HEK293 (cell line): ENCODE measurements around the gene CATSPERZ.
A peak's percentile ranks its signal among the peaks of the same experiment; 100 is the strongest.

Experiments used
- CTCF ChIA-PET: fragments of 350-600 bp; formaldehyde crosslinking; extraction: SDS; loops from one replicate; lab custom pipeline; 2021; ENCODE audit warnings: antibody characterized with exemption; lab: Yijun Ruan, JAX
- POLR2A ChIA-PET: fragments of 300-600 bp; formaldehyde crosslinking; extraction: SDS; loops from one replicate; lab custom pipeline; 2020; ENCODE audit warnings: antibody characterized with exemption, inconsistent platforms; lab: Yijun Ruan, JAX
- H3K27ac ChIP-seq: fragments of 200-500 bp; sonication (Bioruptor generic); 2 replicates; pipeline ENCODE4 v1.5.1; 2014; ENCODE audit warnings: low read depth, low read length, control low read depth, inconsistent platforms; ENCODE audit errors: extremely low read depth
- H3K36me3 ChIP-seq, 2 experiments: fragments of 200-500 bp in 1 of 2; sonication (Bioruptor generic) in 1 of 2; 1 replicate in 1 of 2; 2 replicates in 1 of 2; pipeline ENCODE4 v1.5.1; 2014 to 2017; ENCODE audit warnings: inconsistent platforms in 2 of 2, low read length in 2 of 2; ENCODE audit not compliant: control insufficient read depth in 2 of 2, insufficient read depth in 1 of 2
- H3K4me1 ChIP-seq: fragments of 200-500 bp; sonication (Bioruptor generic); 2 replicates; pipeline ENCODE4 v1.5.1; 2014; ENCODE audit warnings: mild to moderate bottlenecking, low read length, inconsistent platforms; ENCODE audit not compliant: control insufficient read depth, insufficient read depth
- H3K4me3 ChIP-seq: 2 replicates; pipeline ENCODE4 v1.5.1; 2011; ENCODE audit warnings: low read depth, mild to moderate bottlenecking, control low read depth, low read length, moderate library complexity
- H3K9me3 ChIP-seq: fragments of 200-500 bp; sonication (Bioruptor generic); 2 replicates; pipeline ENCODE4 v1.5.1; 2014; ENCODE audit warnings: low read depth, low read length, inconsistent platforms; ENCODE audit not compliant: control insufficient read depth, insufficient read depth
- GLIS1 ChIP-seq: fragments of 450-650 bp; formaldehyde crosslinking; IDR thresholded peaks from 2 replicates; pipeline ENCODE4 v1.5.1; 2016; ENCODE audit warnings: missing biosample characterization, missing genetic modification characterization
- KLF1 ChIP-seq: fragments of 450-650 bp; formaldehyde crosslinking; IDR thresholded peaks from 2 replicates; pipeline ENCODE4 v1.5.1; 2016; ENCODE audit warnings: missing biosample characterization, missing genetic modification characterization
- KLF16 ChIP-seq: fragments of 450-650 bp; formaldehyde crosslinking; IDR thresholded peaks from 2 replicates; pipeline ENCODE4 v1.5.1; 2017; ENCODE audit warnings: missing biosample characterization, missing genetic modification characterization
- KLF17 ChIP-seq: fragments of 450-650 bp; formaldehyde crosslinking; IDR thresholded peaks from 2 replicates; pipeline ENCODE4 v1.5.1; 2016; ENCODE audit warnings: missing biosample characterization, missing genetic modification characterization
- SP2 ChIP-seq: fragments of 450-650 bp; formaldehyde crosslinking; IDR thresholded peaks from 2 replicates; pipeline ENCODE4 v1.5.1; 2016; ENCODE audit warnings: missing biosample characterization, missing genetic modification characterization
- ZBTB20 ChIP-seq: fragments of 450-650 bp; formaldehyde crosslinking; IDR thresholded peaks from 2 replicates; pipeline ENCODE4 v1.5.1; 2016; ENCODE audit warnings: missing biosample characterization, missing genetic modification characterization
- ZFHX2 ChIP-seq: fragments of 450-650 bp; formaldehyde crosslinking; conservative IDR thresholded peaks from 2 replicates; pipeline ENCODE4 v1.5.1; 2016; ENCODE audit warnings: missing biosample characterization, missing genetic modification characterization
- ZIC2 ChIP-seq: fragments of 450-650 bp; formaldehyde crosslinking; IDR thresholded peaks from 2 replicates; pipeline ENCODE4 v1.5.1; 2016; ENCODE audit warnings: missing biosample characterization, missing genetic modification characterization
- ZNF148 ChIP-seq: fragments of 450-650 bp; formaldehyde crosslinking; IDR thresholded peaks from 2 replicates; pipeline ENCODE4 v1.5.0; 2017; ENCODE audit warnings: missing biosample characterization, missing genetic modification characterization, borderline replicate concordance
- ZNF398 ChIP-seq: fragments of 450-650 bp; formaldehyde crosslinking; IDR thresholded peaks from 2 replicates; pipeline ENCODE4 v1.5.1; 2017; ENCODE audit warnings: missing biosample characterization, missing genetic modification characterization
- ZNF449 ChIP-seq: fragments of 450-650 bp; formaldehyde crosslinking; IDR thresholded peaks from 2 replicates; pipeline ENCODE4 v1.5.1; 2017; ENCODE audit warnings: missing biosample characterization, mild to moderate bottlenecking, missing genetic modification characterization, moderate library complexity
- ZNF654 ChIP-seq: fragments of 450-650 bp; formaldehyde crosslinking; IDR thresholded peaks from 2 replicates; pipeline ENCODE4 v1.5.1; 2016; ENCODE audit warnings: low read depth, missing biosample characterization, missing genetic modification characterization
- ZNF664 ChIP-seq: fragments of 450-650 bp; formaldehyde crosslinking; IDR thresholded peaks from 2 replicates; pipeline ENCODE4 v1.5.1; 2016; ENCODE audit warnings: missing biosample characterization, missing genetic modification characterization
- ZNF704 ChIP-seq: fragments of 450-650 bp; formaldehyde crosslinking; IDR thresholded peaks from 2 replicates; pipeline ENCODE4 v1.5.1; 2016; ENCODE audit warnings: missing biosample characterization, missing genetic modification characterization
- ZNF768 ChIP-seq: fragments of 450-650 bp; formaldehyde crosslinking; IDR thresholded peaks from 2 replicates; pipeline ENCODE4 v1.5.1; 2018; ENCODE audit warnings: missing biosample characterization, mild to moderate bottlenecking, missing genetic modification characterization
- ZSCAN4 ChIP-seq: fragments of 450-650 bp; formaldehyde crosslinking; IDR thresholded peaks from 2 replicates; pipeline ENCODE4 v1.5.1; 2017; ENCODE audit warnings: missing biosample characterization, missing genetic modification characterization

The CATSPERZ gene

GRCh38 chr11:64312947-64313346 is 12.8 kb downstream of the CATSPERZ start:
- CTCF ChIA-PET, result interaction anchor here (0.6 to 2.2 kb wide), 4 partner anchors 9 to 326 kb away, joined by 4 to 7 read pairs (median 4); no protein-coding TSS in a partner anchor
- no peak overlapping the region for H3K4me3 ChIP-seq
- H3K4me1 ChIP-seq, result no peaks in the 10 kb centered on the region
- H3K9me3 ChIP-seq, result no peaks in the 10 kb centered on the region
- TF ChIP-seq ZNF654 (tag by site-specific recombination), result no peak
- TF ChIP-seq ZNF148, result no peak
- TF ChIP-seq ZNF768 (tag by site-specific recombination), result no peak
- no peak for TF ChIP-seq ZFHX2
- TF ChIP-seq KLF16 (tag by site-specific recombination), result no peak
- no peak overlapping the region for H3K27ac ChIP-seq
- POLR2A ChIA-PET, result no interaction called here
- H3K36me3 ChIP-seq, result peaks cover 0 to 31% of the 10 kb centered on the region in 2 experiments; a peak in 1 of 3 replicates

GRCh38 chr11:64313491-64314145 is 13.5 kb downstream of the CATSPERZ start:
- Histone ChIP-seq H3K4me3 (no peak overlapping the region), H3K36me3 (peaks cover 0 to 31% of the 10 kb centered on the region in 2 experiments; a peak in 1 of 3 replicates), H3K9me3 (no peaks in the 10 kb centered on the region), H3K27ac (no peak overlapping the region), H3K4me1 (no peaks in the 10 kb centered on the region)
- CTCF ChIA-PET, result interaction anchor here (1.6 to 2.2 kb wide), 2 partner anchors 9 to 41 kb away, joined by 5 to 7 read pairs; no protein-coding TSS in a partner anchor
- POLR2A ChIA-PET, result interaction anchor here (0.7 kb wide), 1 partner anchor 109 kb away, joined by 3 read pairs; no protein-coding TSS in a partner anchor
- TF ChIP-seq ZNF664 (no peak), ZIC2 (tag by site-specific recombination) (peak; percentile 92), ZSCAN4 (tag by site-specific recombination) (no peak), ZNF449 (tag by site-specific recombination) (no peak), KLF17 (tag by site-specific recombination) (peak; percentile 61; the same call in 1 of the 2 replicates), SP2 (tag by site-specific recombination) (0 out of 2 replicates have a peak, but pooled peaks have one; percentile 22), ZNF704 (tag by site-specific recombination) (no peak), KLF1 (tag by site-specific recombination) (0 out of 2 replicates have a peak, but pooled peaks have one; percentile 26), ZNF398 (tag by site-specific recombination) (peak; percentile 23; the same call in 1 of the 2 replicates), GLIS1 (tag by site-specific recombination) (peak; percentile 66), ZBTB20 (tag by site-specific recombination) (no peak)
